ENCODE data around the gene CTSW.

CTSW gene

GRCh38 chr11:65867284-65868071 lies 12.2 kb upstream of the CTSW start:
- no peak for DNase-seq (ENCODE audit: low read depth in 2 of 2)

GRCh38 chr11:65868076-65868667 lies 11.5 kb upstream of the CTSW start:
- no peak for DNase-seq (ENCODE audit: low read depth in 2 of 2)

GRCh38 chr11:65868907-65869306 lies 10.7 kb upstream of the CTSW start:
- DNase-seq (ENCODE audit: low read depth in 2 of 2): no peak

GRCh38 chr11:65869643-65870306 lies 9.9 kb upstream of the CTSW start:
- no peak for DNase-seq (ENCODE audit: low read depth in 2 of 2)

GRCh38 chr11:65870307-65870658 lies 9.4 kb upstream of the CTSW start:
- no peak for DNase-seq (ENCODE audit: low read depth in 2 of 2)

- DNase-seq (ENCODE audit: low read depth in 2 of 2): no peak
Measured at GRCh38 chr11:65870706-65871681, 8.6 kb upstream of the CTSW start.

- no peak for DNase-seq (ENCODE audit: low read depth in 2 of 2)
Measured at GRCh38 chr11:65871811-65872548, 7.7 kb upstream of the CTSW start.

- no peak for DNase-seq (ENCODE audit: low read depth in 2 of 2)
Measured at GRCh38 chr11:65872586-65873317, 6.9 kb upstream of the CTSW start, which contains the start of gene EFEMP2. EFEMP2 (minus strand) TSS chr11:65872800; CDS start chr11:65872354, 446 bp downstream.

GRCh38 chr11:65873318-65874156 lies 6.1 kb upstream of the CTSW start:
- DNase-seq (ENCODE audit: low read depth in 2 of 2): peak; percentile 95 to 97

- no peak for DNase-seq (ENCODE audit: low read depth in 2 of 2)
Measured at GRCh38 chr11:65880027-65880426, 390 bp downstream of the CTSW start.

- no peak for DNase-seq (ENCODE audit: low read depth in 2 of 2)
Measured at GRCh38 chr11:65880844-65881421, 1.3 kb downstream of the CTSW start.

- no peak for DNase-seq (ENCODE audit: low read depth in 2 of 2)
Measured at GRCh38 chr11:65882120-65883057, 2.8 kb downstream of the CTSW start.

- no peak for DNase-seq (ENCODE audit: low read depth in 2 of 2)
Measured at GRCh38 chr11:65883058-65883761, 3.6 kb downstream of the CTSW start.

- no peak for DNase-seq (ENCODE audit: low read depth in 2 of 2)
Measured at GRCh38 chr11:65883786-65884715, 4.4 kb downstream of the CTSW start.

GRCh38 chr11:65884716-65885092 lies 5.1 kb downstream of the CTSW start:
- peak; percentile 62 to 67 for DNase-seq (ENCODE audit: low read depth in 2 of 2)

GRCh38 chr11:65885231-65885630 lies 5.6 kb downstream of the CTSW start:
- no peak for DNase-seq (ENCODE audit: low read depth in 2 of 2)

Data from stimulated activated CD8-positive, alpha-beta memory T cell treated with anti-CD3 and anti-CD28 coated beads, Interleukin-2, amount 100 ng/mL, for 1 hour (primary cell).